Upper lobe of left lung (tissue), 4 donors: ENCODE measurements around the gene MS4A6E.

Experiments
- POLR2A ChIP-seq, 4 donors: fragments of 450-650 bp; IDR thresholded peaks; one replicate each; pipeline ENCODE4 v1.5.1; 2016 to 2017; ENCODE audit warnings: antibody characterized with exemption in 4 of 4, mild to moderate bottlenecking in 2 of 4
- TF ChIP-seq, protein P1 (sequence below), 6 experiments: fragments of 450-650 bp in 4 of 6; fragments of 200-600 bp in 2 of 6; sonication (generic) in 2 of 6; IDR thresholded peaks; one replicate each; pipeline ENCODE4 v1.5.1; 2016 to 2019; ENCODE audit warnings: antibody characterized with exemption in 6 of 6

DNA sequence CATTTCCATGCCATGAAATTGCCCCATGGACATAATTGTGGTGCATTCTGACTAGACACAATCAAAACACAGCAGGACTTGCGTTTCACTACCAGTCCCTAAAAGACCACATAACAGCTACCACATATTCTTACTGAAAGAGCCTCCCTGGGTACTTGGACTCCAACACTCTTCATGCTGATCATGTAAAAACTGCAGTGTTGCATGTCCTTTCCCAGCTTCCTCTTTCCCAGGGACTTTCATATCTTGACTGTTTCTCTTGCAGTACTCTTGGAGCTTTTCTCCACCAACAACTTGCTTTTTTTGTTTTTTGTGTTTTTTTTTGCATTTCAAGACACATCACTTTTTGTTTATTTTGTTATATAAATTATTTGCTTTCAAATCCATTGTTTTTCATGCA lies 22.9 kb downstream of the MS4A6E start:
- TF ChIP-seq, protein P1, sequence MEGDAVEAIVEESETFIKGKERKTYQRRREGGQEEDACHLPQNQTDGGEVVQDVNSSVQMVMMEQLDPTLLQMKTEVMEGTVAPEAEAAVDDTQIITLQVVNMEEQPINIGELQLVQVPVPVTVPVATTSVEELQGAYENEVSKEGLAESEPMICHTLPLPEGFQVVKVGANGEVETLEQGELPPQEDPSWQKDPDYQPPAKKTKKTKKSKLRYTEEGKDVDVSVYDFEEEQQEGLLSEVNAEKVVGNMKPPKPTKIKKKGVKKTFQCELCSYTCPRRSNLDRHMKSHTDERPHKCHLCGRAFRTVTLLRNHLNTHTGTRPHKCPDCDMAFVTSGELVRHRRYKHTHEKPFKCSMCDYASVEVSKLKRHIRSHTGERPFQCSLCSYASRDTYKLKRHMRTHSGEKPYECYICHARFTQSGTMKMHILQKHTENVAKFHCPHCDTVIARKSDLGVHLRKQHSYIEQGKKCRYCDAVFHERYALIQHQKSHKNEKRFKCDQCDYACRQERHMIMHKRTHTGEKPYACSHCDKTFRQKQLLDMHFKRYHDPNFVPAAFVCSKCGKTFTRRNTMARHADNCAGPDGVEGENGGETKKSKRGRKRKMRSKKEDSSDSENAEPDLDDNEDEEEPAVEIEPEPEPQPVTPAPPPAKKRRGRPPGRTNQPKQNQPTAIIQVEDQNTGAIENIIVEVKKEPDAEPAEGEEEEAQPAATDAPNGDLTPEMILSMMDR (IDR thresholded peaks at IDR 0.05): no peak
- no peak for TF ChIP-seq POLR2A (IDR thresholded peaks at IDR 0.05)
